Breast epithelium (tissue), 3 donors: Measurements from ENCODE around the gene CGB7.
"Not testable (repeated sequence)": the region's sequence is repeated elsewhere in the genome, so short reads cannot be mapped to it uniquely, and the experiment has no call there.

Source experiments
- POLR2A ChIP-seq: fragments of 450-650 bp; IDR thresholded peaks from one replicate; pipeline ENCODE4 v1.6.1; 2016; ENCODE audit warnings: antibody characterized with exemption, mild to moderate bottlenecking, moderate library complexity
- POLR2AphosphoS5 ChIP-seq, 3 donors: sonication (generic); formaldehyde crosslinking; IDR thresholded peaks; one replicate each; pipeline ENCODE4 v1.6.1; 2017; ENCODE audit warnings: antibody characterized with exemption in 3 of 3
- TF ChIP-seq, protein P1 (sequence below), 3 donors: fragments of 450-650 bp; IDR thresholded peaks; one replicate each; pipeline ENCODE4 v1.5.1; 2016 to 2017; ENCODE audit warnings: antibody characterized with exemption in 3 of 3, mild to moderate bottlenecking in 3 of 3, moderate library complexity in 3 of 3

DNA sequence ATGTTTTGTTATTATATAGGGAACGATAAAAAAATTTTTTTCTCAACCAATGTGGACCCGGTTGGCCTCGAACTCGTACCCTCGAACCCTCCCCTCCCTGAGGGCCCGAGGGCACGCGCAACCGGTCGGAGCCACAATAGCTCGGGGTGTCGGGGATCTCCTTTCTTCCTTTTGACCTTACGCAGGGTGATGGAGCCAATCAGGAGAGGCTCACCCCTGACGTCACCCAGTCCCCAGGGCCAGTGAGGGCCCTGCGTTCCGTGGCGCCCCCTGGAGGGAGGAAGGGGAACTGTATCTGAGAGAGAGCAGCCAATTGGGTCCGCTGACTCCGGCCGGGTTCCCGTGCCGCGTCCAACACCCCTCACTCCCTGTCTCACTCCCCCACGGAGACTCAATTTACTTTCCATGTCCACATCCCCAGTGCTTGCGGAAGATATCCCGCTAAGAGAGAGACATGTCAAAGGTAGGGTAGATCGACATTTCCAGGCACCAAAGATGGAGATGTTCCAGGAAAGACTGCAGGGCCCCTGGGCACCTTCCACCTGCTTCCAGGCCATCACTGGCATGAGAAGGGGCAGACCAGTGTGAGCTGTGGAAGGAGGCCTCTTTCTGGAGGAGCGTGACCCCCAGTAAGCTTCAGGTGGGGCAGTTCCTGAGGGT is 25.8 kb downstream of the CGB7 start, which contains the start of gene CGB2:
- TF ChIP-seq, protein P1, sequence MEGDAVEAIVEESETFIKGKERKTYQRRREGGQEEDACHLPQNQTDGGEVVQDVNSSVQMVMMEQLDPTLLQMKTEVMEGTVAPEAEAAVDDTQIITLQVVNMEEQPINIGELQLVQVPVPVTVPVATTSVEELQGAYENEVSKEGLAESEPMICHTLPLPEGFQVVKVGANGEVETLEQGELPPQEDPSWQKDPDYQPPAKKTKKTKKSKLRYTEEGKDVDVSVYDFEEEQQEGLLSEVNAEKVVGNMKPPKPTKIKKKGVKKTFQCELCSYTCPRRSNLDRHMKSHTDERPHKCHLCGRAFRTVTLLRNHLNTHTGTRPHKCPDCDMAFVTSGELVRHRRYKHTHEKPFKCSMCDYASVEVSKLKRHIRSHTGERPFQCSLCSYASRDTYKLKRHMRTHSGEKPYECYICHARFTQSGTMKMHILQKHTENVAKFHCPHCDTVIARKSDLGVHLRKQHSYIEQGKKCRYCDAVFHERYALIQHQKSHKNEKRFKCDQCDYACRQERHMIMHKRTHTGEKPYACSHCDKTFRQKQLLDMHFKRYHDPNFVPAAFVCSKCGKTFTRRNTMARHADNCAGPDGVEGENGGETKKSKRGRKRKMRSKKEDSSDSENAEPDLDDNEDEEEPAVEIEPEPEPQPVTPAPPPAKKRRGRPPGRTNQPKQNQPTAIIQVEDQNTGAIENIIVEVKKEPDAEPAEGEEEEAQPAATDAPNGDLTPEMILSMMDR (IDR thresholded peaks at IDR 0.05), result not testable (repeated sequence)
- TF ChIP-seq POLR2A; POLR2AphosphoS5 (IDR thresholded peaks at IDR 0.05): not testable (repeated sequence)
